GM21360 (cell line): ENCODE data around the gene VWA5B1.
"Not testable (repeated sequence)": the region's sequence is repeated elsewhere in the genome, so short reads cannot be mapped to it uniquely, and the experiment has no call there.

ENCODE experiments used
- ATAC-seq: cut with Tn5 transposase; IDR thresholded peaks from one replicate; pipeline ENCODE4 v1.9.1; 2021; ENCODE audit warnings: mild to moderate bottlenecking, moderate library complexity; ENCODE audit not compliant: unreplicated experiment

Gene VWA5B1

GRCh38 chr1:20280341-20280740 is 10.3 kb upstream of the VWA5B1 start:
- no peak for ATAC-seq

GRCh38 chr1:20280906-20281305 is 9.8 kb upstream of the VWA5B1 start:
- no peak for ATAC-seq

- no peak for ATAC-seq
Measured at GRCh38 chr1:20281801-20282200, 8.9 kb upstream of the VWA5B1 start.

GRCh38 chr1:20282533-20282932 is 8.1 kb upstream of the VWA5B1 start:
- ATAC-seq, result no peak

- no peak for ATAC-seq
Measured at GRCh38 chr1:20284046-20284445, 6.6 kb upstream of the VWA5B1 start.

- no peak for ATAC-seq
Measured at GRCh38 chr1:20284625-20285024, 6.0 kb upstream of the VWA5B1 start.

GRCh38 chr1:20285510-20285909 is 5.2 kb upstream of the VWA5B1 start:
- ATAC-seq, result no peak

GRCh38 chr1:20287696-20288095 is 3.0 kb upstream of the VWA5B1 start:
- ATAC-seq, result not testable (repeated sequence)

GRCh38 chr1:20291645-20292084 is 990 bp downstream of the VWA5B1 start:
- no peak for ATAC-seq

- ATAC-seq, result no peak
Measured at GRCh38 chr1:20298626-20299025, 8.0 kb downstream of the VWA5B1 start.

- ATAC-seq, result no peak
Measured at GRCh38 chr1:20301463-20302107, 10.9 kb downstream of the VWA5B1 start.

GRCh38 chr1:20302108-20302471 is 11.4 kb downstream of the VWA5B1 start:
- ATAC-seq, result no peak

GRCh38 chr1:20307026-20307425 is 16.4 kb downstream of the VWA5B1 start:
- no peak for ATAC-seq

GRCh38 chr1:20308569-20308968 is 17.9 kb downstream of the VWA5B1 start:
- ATAC-seq, result no peak

GRCh38 chr1:20311289-20311688 is 20.6 kb downstream of the VWA5B1 start:
- no peak for ATAC-seq

- no peak for ATAC-seq
Measured at GRCh38 chr1:20312310-20312709, 21.6 kb downstream of the VWA5B1 start.

- no peak for ATAC-seq
Measured at GRCh38 chr1:20312818-20313217, 22.1 kb downstream of the VWA5B1 start.

- ATAC-seq, result no peak
Measured at GRCh38 chr1:20317471-20317870, 26.8 kb downstream of the VWA5B1 start.

GRCh38 chr1:20318521-20318920 is 27.8 kb downstream of the VWA5B1 start:
- no peak for ATAC-seq

- ATAC-seq, result no peak
Measured at GRCh38 chr1:20318971-20319370, 28.3 kb downstream of the VWA5B1 start.

GRCh38 chr1:20319456-20320220 is 29.0 kb downstream of the VWA5B1 start:
- no peak for ATAC-seq

- ATAC-seq, result no peak
Measured at GRCh38 chr1:20320704-20321103, 30.0 kb downstream of the VWA5B1 start.

GRCh38 chr1:20321573-20321972 is 30.9 kb downstream of the VWA5B1 start:
- ATAC-seq, result no peak
